Measurements from ENCODE around the gene THAP10.

The THAP10 gene

GRCh38 chr15:70916531-70916930, 24.3 kb upstream of the THAP10 start:
- Mint-ChIP-seq H3K36me3 (ENCODE audit: low read depth) (no peaks in the 10 kb centered on the region), H3K9me3 (no peaks in the 10 kb centered on the region), H3K27ac (no peak overlapping the region), H3K4me3 (no peak overlapping the region), H3K27me3 (ENCODE audit: low read depth) (no peaks in the 10 kb centered on the region), H3K4me1 (no peaks in the 10 kb centered on the region)
- TF ChIP-seq CTCF (IDR thresholded peaks at IDR 0.05; ENCODE audit: unreplicated experiment in 3 of 3), result no peak

DNA sequence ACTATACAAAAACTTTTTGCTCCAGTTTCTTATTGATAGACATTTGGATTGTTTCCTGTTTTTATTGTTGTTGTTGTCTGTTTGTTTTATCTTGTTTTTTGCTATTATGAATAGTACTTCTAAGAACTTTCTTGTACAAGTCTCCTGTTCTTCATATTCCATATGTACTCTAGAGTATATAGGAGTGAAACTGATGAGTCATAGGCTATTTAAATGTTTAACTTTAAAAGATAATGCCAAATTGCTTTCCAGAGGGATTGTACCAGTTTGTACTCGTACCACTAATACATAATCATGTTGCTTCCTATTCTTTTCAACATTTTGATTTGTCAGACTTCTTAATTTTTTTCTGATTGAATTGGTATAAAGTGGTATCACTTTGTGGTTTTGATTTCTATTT, 20.0 kb upstream of the THAP10 start:
- Mint-ChIP-seq H3K9me3 (peaks cover 10% of the 10 kb centered on the region), H3K27ac (no peak overlapping the region)

DNA sequence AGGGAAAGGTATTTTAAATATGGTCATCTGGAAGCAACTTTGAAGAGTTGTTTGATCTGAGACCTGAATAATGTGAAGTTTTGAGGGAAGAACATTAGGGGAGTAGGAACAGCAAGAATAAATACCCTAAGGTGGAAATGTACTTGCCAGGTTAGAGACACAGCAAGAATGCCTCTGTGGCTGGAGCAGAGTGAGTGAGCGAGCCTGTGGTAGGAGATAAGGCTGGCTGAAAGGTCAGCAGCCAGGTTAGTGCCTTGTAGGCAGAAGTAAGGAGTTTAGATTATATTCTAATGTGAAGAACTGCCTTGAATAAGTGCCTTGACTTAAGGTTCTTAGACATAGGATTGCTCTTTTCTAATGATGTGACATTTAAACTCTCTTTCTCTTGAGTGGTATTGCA, 18.7 kb upstream of the THAP10 start:
- H3K27me3 Mint-ChIP-seq (ENCODE audit: low read depth), result no peaks in the 10 kb centered on the region
- no peak overlapping the region for H3K4me3 Mint-ChIP-seq
- H3K9me3 Mint-ChIP-seq, result peaks cover 10% of the 10 kb centered on the region
- H3K4me1 Mint-ChIP-seq, result no peaks in the 10 kb centered on the region
- no peak overlapping the region for H3K27ac Mint-ChIP-seq
- H3K36me3 Mint-ChIP-seq (ENCODE audit: low read depth), result peaks cover 30% of the 10 kb centered on the region
- TF ChIP-seq CTCF (IDR thresholded peaks at IDR 0.05; ENCODE audit: unreplicated experiment in 3 of 3), result no peak

More for the DNA sequence above, 20.0 kb upstream of the THAP10 start:
- Mint-ChIP-seq H3K27me3 (ENCODE audit: low read depth) (no peaks in the 10 kb centered on the region), H3K4me1 (no peaks in the 10 kb centered on the region), H3K36me3 (ENCODE audit: low read depth) (peaks cover 20% of the 10 kb centered on the region), H3K4me3 (no peak overlapping the region)
- no peak for TF ChIP-seq CTCF (IDR thresholded peaks at IDR 0.05; ENCODE audit: unreplicated experiment in 3 of 3)

DNA sequence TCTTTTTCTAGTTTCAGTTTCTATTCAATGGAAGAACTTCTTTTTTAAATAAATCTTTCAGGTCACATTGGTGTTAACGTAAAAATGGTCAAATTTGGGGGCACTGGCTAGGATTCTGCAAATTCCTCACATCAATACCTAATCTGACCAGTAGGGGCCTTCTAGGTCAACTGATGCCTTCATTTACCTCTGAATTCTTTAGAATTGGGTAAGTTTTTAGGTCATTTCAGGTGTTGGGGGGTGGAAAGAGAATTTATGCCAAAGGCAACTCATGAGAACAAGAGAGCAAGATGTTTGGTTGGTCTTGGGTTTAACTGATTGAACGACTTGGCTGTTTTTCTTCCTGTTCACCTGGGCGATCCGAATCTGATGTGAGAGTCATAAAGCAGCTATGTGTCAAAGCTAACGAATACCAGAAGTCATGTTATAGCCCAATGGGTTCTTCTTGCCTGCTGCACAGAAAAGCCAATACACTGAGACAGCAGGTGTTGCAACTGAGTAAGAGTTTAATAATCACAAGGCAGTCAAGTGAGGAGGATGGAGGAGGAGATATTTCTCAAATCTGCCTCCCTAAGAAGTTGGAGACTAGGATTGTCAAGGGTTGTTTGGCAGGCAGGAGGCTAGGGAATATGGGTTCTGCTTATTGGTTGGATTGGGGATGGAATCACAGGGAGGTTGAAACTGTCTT, 15.7 kb upstream of the THAP10 start:
- Mint-ChIP-seq H3K4me1 (no peaks in the 10 kb centered on the region), H3K9me3 (peaks cover 10% of the 10 kb centered on the region), H3K27ac (no peak overlapping the region), H3K4me3 (no peak overlapping the region), H3K27me3 (ENCODE audit: low read depth) (no peaks in the 10 kb centered on the region), H3K36me3 (ENCODE audit: low read depth) (peaks cover 49% of the 10 kb centered on the region)
- no peak for TF ChIP-seq CTCF (IDR thresholded peaks at IDR 0.05; ENCODE audit: unreplicated experiment in 3 of 3)

- H3K4me1 Mint-ChIP-seq, result no peaks in the 10 kb centered on the region
- peaks cover 10% of the 10 kb centered on the region for H3K9me3 Mint-ChIP-seq
- no peak overlapping the region for H3K27ac Mint-ChIP-seq
- H3K36me3 Mint-ChIP-seq (ENCODE audit: low read depth), result peaks cover 53% of the 10 kb centered on the region
- H3K27me3 Mint-ChIP-seq (ENCODE audit: low read depth), result no peaks in the 10 kb centered on the region
- TF ChIP-seq CTCF (IDR thresholded peaks at IDR 0.05; ENCODE audit: unreplicated experiment in 3 of 3), result no peak
- no peak overlapping the region for H3K4me3 Mint-ChIP-seq
These were observed 14.6 kb upstream of the THAP10 start for GRCh38 chr15:70906842-70907241.

DNA sequence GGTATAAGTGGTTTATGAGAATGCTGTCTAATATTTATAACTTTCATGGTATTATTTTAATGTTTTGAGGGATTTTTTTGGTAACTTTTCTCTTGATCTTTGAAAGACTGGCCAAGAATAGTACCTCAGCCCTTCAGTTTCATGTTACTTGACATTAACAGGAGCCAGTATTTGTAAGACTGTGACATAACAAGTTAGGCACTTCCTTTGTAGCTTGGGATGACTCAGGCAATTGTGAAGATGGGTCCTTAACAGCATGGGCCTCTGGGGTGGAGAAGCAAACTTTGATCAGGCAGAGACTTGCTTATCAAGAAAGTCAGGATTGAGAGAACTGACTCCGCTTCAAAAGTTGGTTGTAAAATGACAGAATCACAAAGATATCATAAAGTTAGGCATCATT, 9.9 kb upstream of the THAP10 start:
- Mint-ChIP-seq H3K27ac (no peak overlapping the region), H3K27me3 (ENCODE audit: low read depth) (no peaks in the 10 kb centered on the region), H3K4me1 (no peaks in the 10 kb centered on the region), H3K9me3 (no peaks in the 10 kb centered on the region), H3K36me3 (ENCODE audit: low read depth) (peaks cover 40% of the 10 kb centered on the region), H3K4me3 (no peak overlapping the region)
- TF ChIP-seq CTCF (IDR thresholded peaks at IDR 0.05; ENCODE audit: unreplicated experiment in 3 of 3), result no peak
